H1 (cell line): ENCODE results near the gene MARK3. TPM values are rescaled to one million over a fixed set of nuclear protein-coding genes. Genes with fewer than 3 reads are reported as not detected.

Experiments used
- CTCF ChIA-PET: fragments of 300-600 bp; sonication (Branson Sonifier 250); formaldehyde crosslinking; loops from one replicate; lab custom pipeline; 2021; ENCODE audit not compliant: partially characterized antibody; lab: Charles Lee
- POLR2A ChIA-PET: fragments of 300-600 bp; sonication (Branson Sonifier 250); formaldehyde crosslinking; loops from one replicate; lab custom pipeline; 2021; ENCODE audit warnings: inconsistent platforms; ENCODE audit not compliant: partially characterized antibody; lab: Charles Lee
- DNase-seq, 2 experiments: peaks; one replicate each; pipeline versions ENCODE4 v3.0.0 to v3.0.0-alpha.2; 2010 to 2022; ENCODE audit warnings: low spot score in 2 of 2, low read depth in 1 of 2, mixed read lengths in 1 of 2
- FAIRE-seq: peaks from 2 replicates; lab custom pipeline; 2011; peaks lifted over from hg19 to GRCh38; lab: Jason Lieb, UNC
- H2AFZ ChIP-seq: 2 replicates; pipeline ENCODE4 v1.8.1; 2012; ENCODE audit warnings: low read length, inconsistent platforms
- H2AK5ac ChIP-seq: 2 replicates; pipeline ENCODE4 v1.6.1; 2013; ENCODE audit warnings: low read depth, low read length
- H2BK120ac ChIP-seq: replicated peaks from 2 replicates; pipeline ENCODE3; 2013; ENCODE audit warnings: low read depth, low read length, inconsistent platforms
- H2BK12ac ChIP-seq: 2 replicates; pipeline ENCODE4 v1.6.1; 2013; ENCODE audit warnings: low read depth, low read length
- H2BK15ac ChIP-seq: 2 replicates; pipeline ENCODE4 v1.6.1; 2013; ENCODE audit warnings: low read length
- H2BK20ac ChIP-seq: 2 replicates; pipeline ENCODE4 v1.6.1; 2013; ENCODE audit warnings: low read length
- H2BK5ac ChIP-seq: 2 replicates; pipeline ENCODE4 v1.6.1; 2013; ENCODE audit warnings: low read depth, low read length
- H3K14ac ChIP-seq: 2 replicates; pipeline ENCODE4 v1.6.1; 2013; ENCODE audit warnings: inconsistent platforms; ENCODE audit not compliant: insufficient read length
- H3K18ac ChIP-seq: 2 replicates; pipeline ENCODE4 v1.6.1; 2013; ENCODE audit warnings: low read length; ENCODE audit errors: extremely low read depth
- H3K23ac ChIP-seq: 2 replicates; pipeline ENCODE4 v1.6.1; 2013; ENCODE audit warnings: inconsistent platforms; ENCODE audit not compliant: insufficient read length
- H3K23me2 ChIP-seq: 2 replicates; pipeline ENCODE4 v1.6.1; 2013; ENCODE audit warnings: low read depth, low read length
- H3K27ac ChIP-seq: 2 replicates; pipeline ENCODE4 v1.6.1; 2011; ENCODE audit warnings: low read depth, low read length, inconsistent platforms
- H3K27me3 ChIP-seq, 4 experiments: replicated peaks in 1 of 4; 1 replicate in 1 of 4; 2 replicates in 3 of 4; pipeline versions ENCODE4 v1.6.1 to v1.8.1; 2011 to 2013; ENCODE audit warnings: low read length in 3 of 4, mild to moderate bottlenecking in 3 of 4, inconsistent platforms in 2 of 4, mixed read lengths in 2 of 4, moderate library complexity in 1 of 4; ENCODE audit not compliant: control insufficient read depth in 3 of 4, insufficient read depth in 3 of 4; ENCODE audit errors: extremely low read depth in 1 of 4
- H3K36me3 ChIP-seq, 4 experiments: 2 replicates each; pipeline versions ENCODE4 v1.6.1 to v1.8.1; 2011 to 2013; ENCODE audit warnings: mild to moderate bottlenecking in 4 of 4, low read length in 3 of 4, moderate library complexity in 2 of 4, control low read depth in 1 of 4, inconsistent platforms in 1 of 4; ENCODE audit not compliant: insufficient read depth in 4 of 4, control insufficient read depth in 2 of 4
- H3K4ac ChIP-seq: replicated peaks from 2 replicates; pipeline ENCODE3; 2013; ENCODE audit warnings: low read length, low read depth, mixed read lengths, inconsistent platforms; ENCODE audit not compliant: insufficient read length
- H3K4me1 ChIP-seq, 4 experiments: replicated peaks in 1 of 4; 1 replicate in 1 of 4; 2 replicates in 3 of 4; pipeline versions ENCODE4 v1.6.1 to v1.8.1; 2011 to 2013; ENCODE audit warnings: low read length in 3 of 4, inconsistent platforms in 2 of 4, mixed read lengths in 1 of 4; ENCODE audit not compliant: insufficient read depth in 4 of 4, control insufficient read depth in 3 of 4
- H3K4me2 ChIP-seq, 2 experiments: 2 replicates each; pipeline versions ENCODE4 v1.6.1 to v1.8.1; 2011 to 2013; ENCODE audit warnings: low read depth in 2 of 2, low read length in 2 of 2, control low read depth in 1 of 2, inconsistent platforms in 1 of 2, mild to moderate bottlenecking in 1 of 2; ENCODE audit not compliant: insufficient read depth in 1 of 2
- H3K4me3 ChIP-seq, 4 experiments: fragments of 200-600, 300-600 bp in 1 of 4; sonication (generic), shearing (Covaris generic), sonication (Bioruptor Twin) in 1 of 4; 2 replicates each; pipeline versions ENCODE4 v1.5.1 to v1.8.1; 2011 to 2016; ENCODE audit warnings: low read length in 4 of 4, low read depth in 3 of 4, control low read depth in 2 of 4, inconsistent platforms in 2 of 4, mild to moderate bottlenecking in 2 of 4, mixed read lengths in 1 of 4, moderate library complexity in 1 of 4; ENCODE audit not compliant: insufficient read depth in 2 of 4; ENCODE audit errors: extremely low read depth in 1 of 4
- H3K56ac ChIP-seq: replicated peaks from 2 replicates; pipeline ENCODE3; 2013; ENCODE audit warnings: low read depth, mild to moderate bottlenecking, mixed read lengths, low read length, inconsistent platforms; ENCODE audit not compliant: insufficient read length
- H3K79me1 ChIP-seq: 2 replicates; pipeline ENCODE4 v1.6.1; 2013; ENCODE audit warnings: low read depth, low read length, control low read depth
- H3K79me2 ChIP-seq, 2 experiments: 2 replicates each; pipeline versions ENCODE4 v1.6.1 to v1.8.1; 2012 to 2013; ENCODE audit warnings: low read length in 2 of 2, mild to moderate bottlenecking in 2 of 2, inconsistent platforms in 1 of 2; ENCODE audit not compliant: insufficient read depth in 2 of 2, control insufficient read depth in 1 of 2
- H3K9ac ChIP-seq, 4 experiments: replicated peaks in 1 of 4; 1 replicate in 1 of 4; 2 replicates in 3 of 4; pipeline versions ENCODE4 v1.6.1 to v1.8.1; 2011 to 2013; ENCODE audit warnings: low read depth in 3 of 4, low read length in 3 of 4, control low read depth in 2 of 4, mild to moderate bottlenecking in 2 of 4, moderate library complexity in 2 of 4, inconsistent platforms in 1 of 4; ENCODE audit errors: extremely low read depth in 1 of 4
- H3K9me3 ChIP-seq, 2 experiments: 2 replicates each; pipeline versions ENCODE4 v1.6.1 to v1.8.1; 2012 to 2013; ENCODE audit warnings: mild to moderate bottlenecking in 2 of 2, moderate library complexity in 2 of 2, control low read depth in 1 of 2, inconsistent platforms in 1 of 2, low read depth in 1 of 2, low read length in 1 of 2, mixed read lengths in 1 of 2; ENCODE audit not compliant: insufficient read depth in 2 of 2
- H4K20me1 ChIP-seq, 2 experiments: replicated peaks in 1 of 2; 2 replicates each; pipeline versions ENCODE3 to v1.8.1; 2011 to 2013; ENCODE audit warnings: inconsistent platforms in 2 of 2, low read length in 2 of 2, mild to moderate bottlenecking in 1 of 2; ENCODE audit not compliant: insufficient read depth in 2 of 2, control insufficient read depth in 1 of 2
- H4K5ac ChIP-seq: 2 replicates; pipeline ENCODE4 v1.6.1; 2013; ENCODE audit warnings: low read length, low read depth, mixed read lengths, inconsistent platforms; ENCODE audit not compliant: insufficient read length
- H4K8ac ChIP-seq: 2 replicates; pipeline ENCODE4 v1.8.0; 2013; ENCODE audit warnings: mild to moderate bottlenecking, moderate library complexity, low read length, inconsistent platforms; ENCODE audit not compliant: insufficient read depth; ENCODE audit errors: extremely low read depth
- H4K91ac ChIP-seq: replicated peaks from 2 replicates; pipeline ENCODE3; 2013; ENCODE audit warnings: low read length, mixed read lengths, inconsistent platforms; ENCODE audit not compliant: insufficient read length
- CBX8 ChIP-seq: fragments of 300-800, 300-1000 bp; sonication (generic); IDR thresholded peaks from 2 replicates; pipeline ENCODE4 v1.7.1; 2016; ENCODE audit warnings: low read depth, low read length, borderline replicate concordance
- CREB1 ChIP-seq: IDR thresholded peaks from 2 replicates; pipeline ENCODE4 v1.6.1; 2012; ENCODE audit warnings: inconsistent platforms
- GTF2F1 ChIP-seq: IDR thresholded peaks from 2 replicates; pipeline ENCODE4 v1.6.1; 2012; ENCODE audit warnings: low read depth, low read length, improper control_type of control experiment, borderline replicate concordance
- MAFK ChIP-seq: IDR thresholded peaks from 2 replicates; pipeline ENCODE4 v1.6.1; 2012; ENCODE audit warnings: low read depth, mild to moderate bottlenecking, improper control_type of control experiment, low read length
- NRF1 ChIP-seq: IDR thresholded peaks from 2 replicates; pipeline ENCODE4 v1.6.1; 2011; ENCODE audit warnings: mild to moderate bottlenecking, low read depth, low read length, improper control_type of control experiment
- RBBP5 ChIP-seq: IDR thresholded peaks from 2 replicates; pipeline ENCODE4 v1.7.1; 2012; ENCODE audit warnings: low read depth, mild to moderate bottlenecking, inconsistent platforms, low read length, moderate library complexity, borderline replicate concordance
- SRF ChIP-seq: IDR thresholded peaks from 2 replicates; pipeline ENCODE4 v1.6.1; 2011; ENCODE audit warnings: mild to moderate bottlenecking, low read depth, low read length, moderate library complexity
- TEAD4 ChIP-seq: IDR thresholded peaks from 2 replicates; pipeline ENCODE4 v1.6.1; 2012; ENCODE audit warnings: low read depth, low read length, inconsistent platforms, mixed read lengths
- YY1 ChIP-seq: IDR thresholded peaks from 2 replicates; pipeline ENCODE4 v1.6.1; 2011; ENCODE audit warnings: low read depth, mild to moderate bottlenecking, low read length
- WGBS, 2 experiments: shearing (Covaris generic) in 1 of 2; methylation state at CpG; one replicate each; pipeline versions ENCODE4 v1.1.6 to v1.1.7; 2013 to 2015; ENCODE audit warnings: low lambda C conversion rate in 2 of 2, mixed read lengths in 2 of 2, inconsistent platforms in 1 of 2, low coverage in 1 of 2, missing lambda C conversion rate in 1 of 2; ENCODE audit not compliant: insufficient replicate concordance in 2 of 2, insufficient coverage in 1 of 2, insufficient read length in 1 of 2; ENCODE audit errors: extremely low coverage in 1 of 2, missing lambda C conversion rate in 1 of 2; 5-methylcytosine and 5-hydroxymethylcytosine counted together
- polyA plus RNA-seq, 7 experiments: library from polyadenylated mRNA; depleted of rRNA in 3 of 7; stranded (reverse) in 5 of 7; unstranded in 2 of 7; fragments of >200 nt in 5 of 7; fragments of 200-250 nt in 2 of 7; gene quantifications; 1 replicate in 5 of 7; 2 replicates in 1 of 7; 4 replicates in 1 of 7; pipeline versions ENCODE4 v1.2.1 to v1.2.3, GENCODE V29; 2011 to 2013; ENCODE audit warnings: missing spikeins in 2 of 7, mixed read lengths in 2 of 7
- total RNA-seq: library from RNA; stranded (reverse); fragmentation: NEBNext Ultra II Directional; extraction: Animal tissue kit (Norgen Biotek cat#: 25700); gene quantifications from 2 replicates; pipeline ENCODE4 v1.2.1, GENCODE V29; 2021
- TF ChIP-seq, protein P1 (sequence below): IDR thresholded peaks from 2 replicates; pipeline ENCODE4 v1.6.1; 2012; ENCODE audit warnings: low read length, inconsistent platforms

Gene MARK3
- total and polyA plus RNA-seq, 2 of the 8 experiments (the other 6 are each of a cell fraction or from before 2014, with no cell fraction given) = 39.4 to 76.9 TPM

DNA sequence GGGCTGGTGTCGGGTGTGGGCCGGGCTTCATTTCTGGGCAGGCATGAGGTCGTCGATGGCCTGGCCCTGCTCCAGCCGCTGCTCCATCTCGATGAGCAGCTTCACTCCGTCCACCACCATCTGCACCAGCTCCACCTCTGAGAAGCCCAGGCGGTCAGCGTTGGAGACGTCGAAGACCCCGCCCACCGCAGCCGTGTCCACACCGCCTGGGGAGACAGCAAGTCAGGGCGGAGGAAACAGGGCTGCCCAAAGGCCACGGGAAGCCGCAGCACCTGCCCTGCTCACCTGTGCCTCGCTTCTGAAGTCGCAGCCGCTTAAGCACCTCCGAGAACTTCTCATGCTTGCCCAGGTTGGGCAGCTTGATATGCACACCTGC lies 134.6 kb downstream of the MARK3 start:
- Histone ChIP-seq H4K91ac (no peak overlapping the region), H3K79me2 (peaks cover 0 to 2% of the 10 kb centered on the region in 2 experiments; a peak in 1 of 4 replicates), H2BK120ac (no peak overlapping the region), H3K14ac (no peak overlapping the region), H3K4me2 (peak overlapping the region; percentile 73 to 80; a peak in 1 of 4 replicates), H3K36me3 (peaks cover 8 to 23% (median 17%) of the 10 kb centered on the region in 4 experiments; a peak in 7 of 8 replicates), H3K4ac (no peak overlapping the region), H3K9me3 (no peaks in the 10 kb centered on the region), H3K18ac (no peak overlapping the region), H3K4me1 (peaks cover 0 to 28% (median 19%) of the 10 kb centered on the region in 4 experiments; a peak in 6 of 7 replicates), H2AFZ (no peak overlapping the region), H4K8ac (no peak overlapping the region), H3K27ac (no peak overlapping the region), H2BK15ac (no peak overlapping the region), H3K23me2 (peaks cover 14% of the 10 kb centered on the region; the same call in 1 of the 2 replicates), H3K9ac (no peak overlapping the region), H4K20me1 (peaks cover 10 to 20% of the 10 kb centered on the region in 2 experiments), H3K23ac (no peak overlapping the region), H3K56ac (no peak overlapping the region), H3K4me3 (no peak overlapping the region), H2BK20ac (no peak overlapping the region), H2AK5ac (no peak overlapping the region), H3K79me1 (no peaks in the 10 kb centered on the region; the same call in 1 of the 2 replicates), H2BK12ac (no peak overlapping the region), H2BK5ac (0 out of 2 replicates have a peak overlapping the region, but pooled peaks have one; percentile 27), H3K27me3 (peaks cover 3 to 17% (median 13%) of the 10 kb centered on the region in 4 experiments), H4K5ac (no peak overlapping the region)
- CTCF ChIA-PET = interaction anchor here (0.6 to 31.3 kb wide), 9 partner anchors 10 to 194 kb away, joined by 3 to 921 read pairs (median 7); partner anchors contain the start of genes BAG5 and TRMT61A
- FAIRE-seq (no peak), DNase-seq (no peak)
- 90% methylated on average over 20 of the region's 22 CpGs; no CpG with 5 or more reads in 1 of the 2 experiments for WGBS, 2 experiments
- POLR2A ChIA-PET = interaction anchor here (1.3 to 12.6 kb wide), 6 partner anchors 9 to 175 kb away, joined by 3 to 844 read pairs (median 34); partner anchors contain the start of genes BAG5, COA8 and TRMT61A
- TF ChIP-seq CBX8 (no peak), GTF2F1 (no peak), TEAD4 (no peak), RBBP5 (no peak), MAFK (no peak), CREB1 (no peak), NRF1 (no peak), YY1 (no peak), SRF (no peak)
- TF ChIP-seq, protein P1, sequence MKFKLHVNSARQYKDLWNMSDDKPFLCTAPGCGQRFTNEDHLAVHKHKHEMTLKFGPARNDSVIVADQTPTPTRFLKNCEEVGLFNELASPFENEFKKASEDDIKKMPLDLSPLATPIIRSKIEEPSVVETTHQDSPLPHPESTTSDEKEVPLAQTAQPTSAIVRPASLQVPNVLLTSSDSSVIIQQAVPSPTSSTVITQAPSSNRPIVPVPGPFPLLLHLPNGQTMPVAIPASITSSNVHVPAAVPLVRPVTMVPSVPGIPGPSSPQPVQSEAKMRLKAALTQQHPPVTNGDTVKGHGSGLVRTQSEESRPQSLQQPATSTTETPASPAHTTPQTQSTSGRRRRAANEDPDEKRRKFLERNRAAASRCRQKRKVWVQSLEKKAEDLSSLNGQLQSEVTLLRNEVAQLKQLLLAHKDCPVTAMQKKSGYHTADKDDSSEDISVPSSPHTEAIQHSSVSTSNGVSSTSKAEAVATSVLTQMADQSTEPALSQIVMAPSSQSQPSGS = no peak
